ENCODE measurements around the gene ZSCAN12.

GRCh38 chr6:28343898-28344677, 55.5 kb downstream of the ZSCAN12 start:
- no peak for TF ChIP-seq REST (IDR thresholded peaks at IDR 0.05; ENCODE audit: unreplicated experiment)
- no peak for TF ChIP-seq CTCF (conservative IDR thresholded peaks at IDR 0.05; ENCODE audit: low read depth in 2 of 2)
- TF ChIP-seq EZH2phosphoT487 (IDR thresholded peaks at IDR 0.05; ENCODE audit: unreplicated experiment): no peak
- no peak for TF ChIP-seq POLR2AphosphoS5 (IDR thresholded peaks at IDR 0.05; ENCODE audit: low read depth)
- TF ChIP-seq EZH2 (IDR thresholded peaks at IDR 0.05; ENCODE audit: low read depth, unreplicated experiment): no peak
- no peak for TF ChIP-seq JUNB (IDR thresholded peaks at IDR 0.05; ENCODE audit: unreplicated experiment)
- no peak for TF ChIP-seq STAT1 (IDR thresholded peaks at IDR 0.05; ENCODE audit: unreplicated experiment)
- no peak for TF ChIP-seq CREB1 (CRISPR knock-in tag; IDR thresholded peaks at IDR 0.05; ENCODE audit: low read depth)
- TF ChIP-seq ZNF114 (CRISPR knock-in tag; IDR thresholded peaks at IDR 0.05): no peak
- no peak for TF ChIP-seq ZNF462 (CRISPR knock-in tag; IDR thresholded peaks at IDR 0.05)
- TF ChIP-seq ZNF331 (CRISPR knock-in tag; IDR thresholded peaks at IDR 0.05; ENCODE audit: low read depth): no peak
- no peak for TF ChIP-seq ETS1 (IDR thresholded peaks at IDR 0.05)
- TF ChIP-seq NANOG (IDR thresholded peaks at IDR 0.05; ENCODE audit: borderline replicate concordance): no peak

Measured in GM23338 (cell line).